Naive B cell (primary cell): ENCODE measurements around the gene INMT. TPM values are rescaled to one million over a fixed set of nuclear protein-coding genes. Genes with fewer than 3 reads are reported as not detected.

ENCODE experiments used
- ATAC-seq, 2 donors: fragments of 150-1000 bp; cut with Tn5 transposase; 2 replicates each; pipeline ENCODE4 v1.10.0; 2021; ENCODE audit warnings: low read depth in 2 of 2, mild to moderate bottlenecking in 2 of 2, moderate library complexity in 2 of 2
- DNase-seq: peaks from one replicate; pipeline ENCODE4 v3.0.0; 2022
- H3K27ac Mint-ChIP-seq, 6 donors: one replicate each; pipeline ENCODE4 v1.8.0; 2020 to 2022; ENCODE audit warnings: mild to moderate bottlenecking in 6 of 6, mixed read lengths in 6 of 6, moderate library complexity in 5 of 6, inconsistent platforms in 2 of 6
- H3K27me3 Mint-ChIP-seq, 3 donors: one replicate each; pipeline ENCODE4 v1.8.0; 2021 to 2022; ENCODE audit warnings: mixed read lengths in 3 of 3, mild to moderate bottlenecking in 1 of 3
- H3K36me3 Mint-ChIP-seq, 2 donors: one replicate each; pipeline ENCODE4 v1.8.0; 2020 to 2022; ENCODE audit warnings: mixed read lengths in 2 of 2, inconsistent platforms in 1 of 2, mild to moderate bottlenecking in 1 of 2
- H3K4me1 Mint-ChIP-seq, 3 donors: one replicate each; pipeline ENCODE4 v1.8.0; 2020 to 2022; ENCODE audit warnings: mixed read lengths in 3 of 3, inconsistent platforms in 1 of 3, mild to moderate bottlenecking in 1 of 3, moderate library complexity in 1 of 3
- H3K4me3 Mint-ChIP-seq, 8 donors: one replicate each; pipeline ENCODE4 v1.8.0; 2020 to 2022; ENCODE audit warnings: mild to moderate bottlenecking in 8 of 8, mixed read lengths in 8 of 8, moderate library complexity in 8 of 8, inconsistent platforms in 2 of 8
- H3K9me3 Mint-ChIP-seq, 7 donors: one replicate each; pipeline ENCODE4 v1.8.0; 2020 to 2022; ENCODE audit warnings: mixed read lengths in 7 of 7, mild to moderate bottlenecking in 5 of 7, inconsistent platforms in 2 of 7, moderate library complexity in 1 of 7
- polyA plus RNA-seq, 6 donors: library from polyadenylated mRNA; unstranded; fragments of 300-500 nt; fragmentation: Illumina TruSeq; gene quantifications; one replicate each; pipeline ENCODE4 v1.2.3, GENCODE V29; 2021; ENCODE audit warnings: low read depth in 6 of 6

The INMT gene
- polyA plus RNA-seq, 6 donors from 2014 or later: 0.11 TPM; not detected in 5

GRCh38 chr7:30787486-30787885, 35.6 kb downstream of the INMT start:
- ATAC-seq: no peak

GRCh38 chr7:30788640-30789333, 36.9 kb downstream of the INMT start:
- Mint-ChIP-seq H3K4me1 (no peaks in the 10 kb centered on the region), H3K36me3 (no peaks in the 10 kb centered on the region), H3K9me3 (no peaks in the 10 kb centered on the region), H3K27ac (peak overlapping the region in 1 of 6 donors; percentile 28), H3K4me3 (no peak overlapping the region), H3K27me3 (no peaks in the 10 kb centered on the region)
- no peak for DNase-seq
- ATAC-seq: no peak

More at GRCh38 chr7:30787486-30787885, 35.6 kb downstream of the INMT start:
- no peaks in the 10 kb centered on the region for H3K36me3 Mint-ChIP-seq
- H3K4me3 Mint-ChIP-seq: no peak overlapping the region
- H3K27me3 Mint-ChIP-seq: no peaks in the 10 kb centered on the region
- H3K9me3 Mint-ChIP-seq: no peaks in the 10 kb centered on the region
- no peak for DNase-seq
- no peak overlapping the region for H3K27ac Mint-ChIP-seq
- no peaks in the 10 kb centered on the region for H3K4me1 Mint-ChIP-seq

- Mint-ChIP-seq H3K9me3 (no peaks in the 10 kb centered on the region), H3K4me1 (no peaks in the 10 kb centered on the region), H3K27me3 (no peaks in the 10 kb centered on the region), H3K27ac (no peak overlapping the region), H3K4me3 (no peak overlapping the region), H3K36me3 (no peaks in the 10 kb centered on the region)
- ATAC-seq (no peak), DNase-seq (no peak)
Measured at GRCh38 chr7:30789334-30789711, 37.4 kb downstream of the INMT start.

- H3K4me1 Mint-ChIP-seq: no peaks in the 10 kb centered on the region
- no peaks in the 10 kb centered on the region for H3K36me3 Mint-ChIP-seq
- H3K4me3 Mint-ChIP-seq: no peak overlapping the region
- DNase-seq: no peak
- H3K9me3 Mint-ChIP-seq: no peaks in the 10 kb centered on the region
- H3K27me3 Mint-ChIP-seq: no peaks in the 10 kb centered on the region
- peak overlapping the region in 1 of 6 donors; percentile 59 for H3K27ac Mint-ChIP-seq
- no peak for ATAC-seq
Measured at GRCh38 chr7:30790356-30790755, 38.4 kb downstream of the INMT start.

GRCh38 chr7:30791114-30791513, 39.2 kb downstream of the INMT start:
- Mint-ChIP-seq H3K36me3 (no peaks in the 10 kb centered on the region), H3K27ac (no peak overlapping the region), H3K4me1 (no peaks in the 10 kb centered on the region), H3K9me3 (no peaks in the 10 kb centered on the region), H3K27me3 (no peaks in the 10 kb centered on the region), H3K4me3 (no peak overlapping the region)
- no peak for DNase-seq
- no peak for ATAC-seq

- no peak overlapping the region for H3K4me3 Mint-ChIP-seq
Measured at GRCh38 chr7:30795161-30795948, 43.4 kb downstream of the INMT start.

GRCh38 chr7:30796105-30796869, 44.4 kb downstream of the INMT start:
- Mint-ChIP-seq H3K9me3 (no peaks in the 10 kb centered on the region), H3K27ac (no peak overlapping the region), H3K27me3 (no peaks in the 10 kb centered on the region), H3K4me1 (peaks cover 0 to 6% (median 4%) of the 10 kb centered on the region in 3 donors), H3K4me3 (no peak overlapping the region), H3K36me3 (no peaks in the 10 kb centered on the region)
- ATAC-seq (no peak), DNase-seq (no peak)

More at GRCh38 chr7:30795161-30795948, 43.4 kb downstream of the INMT start:
- Mint-ChIP-seq H3K27ac (peak overlapping the region in 1 of 6 donors; percentile 27), H3K27me3 (no peaks in the 10 kb centered on the region), H3K9me3 (no peaks in the 10 kb centered on the region), H3K36me3 (no peaks in the 10 kb centered on the region), H3K4me1 (peaks cover 0 to 4% (median 4%) of the 10 kb centered on the region in 3 donors)
- no peak for DNase-seq
- no peak for ATAC-seq

- Mint-ChIP-seq H3K36me3 (no peaks in the 10 kb centered on the region), H3K4me1 (peaks cover 0 to 6% (median 4%) of the 10 kb centered on the region in 3 donors), H3K27ac (no peak overlapping the region), H3K9me3 (no peaks in the 10 kb centered on the region), H3K27me3 (no peaks in the 10 kb centered on the region), H3K4me3 (no peak overlapping the region)
- ATAC-seq (no peak), DNase-seq (no peak)
Measured at GRCh38 chr7:30797176-30798040, 45.5 kb downstream of the INMT start.

GRCh38 chr7:30799206-30799975, 47.5 kb downstream of the INMT start:
- no peak overlapping the region for H3K27ac Mint-ChIP-seq
- peaks cover 0 to 6% (median 4%) of the 10 kb centered on the region in 3 donors for H3K4me1 Mint-ChIP-seq
- H3K4me3 Mint-ChIP-seq: peak overlapping the region in 1 of 8 donors; percentile 6

GRCh38 chr7:30799976-30800661, 48.2 kb downstream of the INMT start:
- Mint-ChIP-seq H3K4me3 (no peak overlapping the region), H3K36me3 (no peaks in the 10 kb centered on the region), H3K27ac (no peak overlapping the region), H3K9me3 (no peaks in the 10 kb centered on the region), H3K4me1 (peaks cover 0 to 6% (median 4%) of the 10 kb centered on the region in 3 donors), H3K27me3 (no peaks in the 10 kb centered on the region)
- ATAC-seq (no peak), DNase-seq (no peak)

More at GRCh38 chr7:30799206-30799975, 47.5 kb downstream of the INMT start:
- Mint-ChIP-seq H3K27me3 (no peaks in the 10 kb centered on the region), H3K36me3 (no peaks in the 10 kb centered on the region), H3K9me3 (no peaks in the 10 kb centered on the region)
- no peak for ATAC-seq
- no peak for DNase-seq

GRCh38 chr7:30800785-30801252, 48.9 kb downstream of the INMT start:
- no peaks in the 10 kb centered on the region for H3K27me3 Mint-ChIP-seq
- H3K9me3 Mint-ChIP-seq: no peaks in the 10 kb centered on the region
- H3K36me3 Mint-ChIP-seq: no peaks in the 10 kb centered on the region
- peak; percentile 3 for DNase-seq
- H3K27ac Mint-ChIP-seq: no peak overlapping the region
- peaks cover 0 to 6% (median 4%) of the 10 kb centered on the region in 3 donors for H3K4me1 Mint-ChIP-seq
- peak in 1 of 2 donors; percentile 32 for ATAC-seq
- no peak overlapping the region for H3K4me3 Mint-ChIP-seq

- Mint-ChIP-seq H3K4me1 (peaks cover 0 to 6% (median 4%) of the 10 kb centered on the region in 3 donors), H3K27me3 (no peaks in the 10 kb centered on the region), H3K9me3 (no peaks in the 10 kb centered on the region), H3K4me3 (no peak overlapping the region), H3K27ac (peak overlapping the region in 2 of 6 donors; percentile 3 to 33), H3K36me3 (no peaks in the 10 kb centered on the region)
- ATAC-seq (no peak), DNase-seq (no peak)
Measured at GRCh38 chr7:30802812-30803211, 50.9 kb downstream of the INMT start.
